Measurements from ENCODE around the gene CALML4.

DNA sequence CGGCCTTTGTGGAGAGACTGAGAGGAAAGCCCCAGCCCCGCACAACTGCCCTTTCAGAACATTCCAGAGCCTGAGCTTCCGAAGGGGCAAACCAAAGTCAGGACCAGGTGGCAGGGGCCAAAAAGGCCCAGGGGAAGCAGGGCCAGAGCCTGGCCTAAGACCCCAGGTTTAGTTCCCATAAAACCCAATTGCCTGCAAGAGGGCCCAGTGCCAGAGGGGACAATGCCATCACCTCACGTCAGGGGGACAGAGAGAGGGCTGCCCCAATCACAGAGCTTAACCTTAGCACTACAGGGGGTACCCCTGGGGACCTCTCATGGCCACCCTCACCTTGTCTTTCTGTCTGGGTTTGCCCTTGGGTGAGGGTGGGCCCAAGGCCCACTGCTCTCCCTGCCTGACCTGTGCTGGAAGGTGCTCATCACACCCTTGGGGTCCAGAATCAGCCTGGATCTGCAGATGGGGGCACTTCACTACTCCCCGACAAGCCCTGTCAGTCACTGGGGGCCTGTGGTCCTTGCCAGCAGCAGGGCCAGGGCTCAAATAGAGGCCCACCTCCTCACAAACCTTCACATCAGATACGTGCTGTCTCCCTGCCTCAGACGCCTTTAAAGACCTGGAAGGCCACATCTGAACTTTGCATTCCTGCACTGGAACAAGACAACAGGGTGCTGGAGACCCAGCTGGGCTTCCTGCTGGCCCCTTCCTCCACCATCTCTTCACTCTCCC, 3.8 kb downstream of the CALML4 start:
- TF ChIP-seq POLR2A (IDR thresholded peaks at IDR 0.05), result no peak
- TF ChIP-seq, protein P1, sequence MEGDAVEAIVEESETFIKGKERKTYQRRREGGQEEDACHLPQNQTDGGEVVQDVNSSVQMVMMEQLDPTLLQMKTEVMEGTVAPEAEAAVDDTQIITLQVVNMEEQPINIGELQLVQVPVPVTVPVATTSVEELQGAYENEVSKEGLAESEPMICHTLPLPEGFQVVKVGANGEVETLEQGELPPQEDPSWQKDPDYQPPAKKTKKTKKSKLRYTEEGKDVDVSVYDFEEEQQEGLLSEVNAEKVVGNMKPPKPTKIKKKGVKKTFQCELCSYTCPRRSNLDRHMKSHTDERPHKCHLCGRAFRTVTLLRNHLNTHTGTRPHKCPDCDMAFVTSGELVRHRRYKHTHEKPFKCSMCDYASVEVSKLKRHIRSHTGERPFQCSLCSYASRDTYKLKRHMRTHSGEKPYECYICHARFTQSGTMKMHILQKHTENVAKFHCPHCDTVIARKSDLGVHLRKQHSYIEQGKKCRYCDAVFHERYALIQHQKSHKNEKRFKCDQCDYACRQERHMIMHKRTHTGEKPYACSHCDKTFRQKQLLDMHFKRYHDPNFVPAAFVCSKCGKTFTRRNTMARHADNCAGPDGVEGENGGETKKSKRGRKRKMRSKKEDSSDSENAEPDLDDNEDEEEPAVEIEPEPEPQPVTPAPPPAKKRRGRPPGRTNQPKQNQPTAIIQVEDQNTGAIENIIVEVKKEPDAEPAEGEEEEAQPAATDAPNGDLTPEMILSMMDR (IDR thresholded peaks at IDR 0.05), result no peak
